ENCODE data around the gene NRCAM. TPM values are rescaled to one million over a fixed set of nuclear protein-coding genes. Genes with fewer than 3 reads are reported as not detected.

Gene NRCAM
- total and polyA plus RNA-seq, 2 of the 8 experiments (the other 6 are each of a cell fraction or from before 2014, with no cell fraction given): 2.7 to 3.8 TPM

DNA sequence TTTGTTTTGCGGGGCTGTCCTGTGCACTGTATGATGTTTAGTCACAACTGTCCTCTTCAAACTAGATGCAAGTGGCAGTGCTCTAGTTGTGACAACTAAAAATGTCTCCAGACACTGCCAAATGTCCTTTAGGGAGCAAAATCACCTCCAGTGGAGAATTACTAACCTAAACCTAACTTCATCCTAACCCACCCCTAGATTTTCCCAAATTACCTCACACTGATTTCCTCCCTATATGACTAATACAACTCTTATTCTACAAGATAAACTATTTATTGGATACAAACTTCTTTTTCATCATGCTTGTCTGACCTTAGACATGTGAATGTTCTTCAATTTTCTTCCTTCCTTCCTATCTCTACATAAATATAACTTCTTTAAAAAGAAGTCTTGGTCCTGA, 43.3 kb upstream of the NRCAM start:
- ChIA-PET CTCF (ENCODE audit: partially characterized antibody) (interaction anchor here (1.2 to 3.8 kb wide), 4 partner anchors 12 to 116 kb away, joined by 3 to 26 read pairs (median 4); no protein-coding TSS in a partner anchor), POLR2A (ENCODE audit: partially characterized antibody) (no interaction called here)
- H3K9me3 ChIP-seq (ENCODE audit: insufficient read depth in 2 of 2, low read depth in 1 of 2, low read length in 1 of 2): no peaks in the 10 kb centered on the region
- no peak overlapping the region for H3K18ac ChIP-seq (ENCODE audit: extremely low read depth, low read length)
- H3K4me2 ChIP-seq (ENCODE audit: insufficient read depth in 1 of 2, low read depth in 2 of 2, low read length in 2 of 2): no peak overlapping the region
- no peaks in the 10 kb centered on the region for H3K79me1 ChIP-seq (ENCODE audit: low read depth, low read length)
- TF ChIP-seq YY1 (IDR thresholded peaks at IDR 0.05; ENCODE audit: low read depth, low read length) (no peak), CEBPB (IDR thresholded peaks at IDR 0.05; ENCODE audit: low read depth, low read length) (no peak), RNF2 (IDR thresholded peaks at IDR 0.05; ENCODE audit: borderline replicate concordance, low read depth, low read length, missing control alignments, poor library complexity, severe bottlenecking) (no peak), POU5F1 (IDR thresholded peaks at IDR 0.05; ENCODE audit: low read depth, low read length) (no peak), RBBP5 (IDR thresholded peaks at IDR 0.05; ENCODE audit: borderline replicate concordance, low read depth, low read length) (no peak), RAD21 (IDR thresholded peaks at IDR 0.05 in 1 of 2, conservative IDR thresholded peaks at IDR 0.05 in 1 of 2; ENCODE audit: low read depth in 2 of 2, low read length in 2 of 2) (no peak), HDAC2 (IDR thresholded peaks at IDR 0.05; ENCODE audit: borderline replicate concordance in 1 of 2, low read depth in 2 of 2, low read length in 2 of 2) (no peak), SP4 (IDR thresholded peaks at IDR 0.05; ENCODE audit: low read length) (no peak), POLR2AphosphoS5 (IDR thresholded peaks at IDR 0.05; ENCODE audit: low read depth, low read length) (no peak)
- TF ChIP-seq, protein P1, sequence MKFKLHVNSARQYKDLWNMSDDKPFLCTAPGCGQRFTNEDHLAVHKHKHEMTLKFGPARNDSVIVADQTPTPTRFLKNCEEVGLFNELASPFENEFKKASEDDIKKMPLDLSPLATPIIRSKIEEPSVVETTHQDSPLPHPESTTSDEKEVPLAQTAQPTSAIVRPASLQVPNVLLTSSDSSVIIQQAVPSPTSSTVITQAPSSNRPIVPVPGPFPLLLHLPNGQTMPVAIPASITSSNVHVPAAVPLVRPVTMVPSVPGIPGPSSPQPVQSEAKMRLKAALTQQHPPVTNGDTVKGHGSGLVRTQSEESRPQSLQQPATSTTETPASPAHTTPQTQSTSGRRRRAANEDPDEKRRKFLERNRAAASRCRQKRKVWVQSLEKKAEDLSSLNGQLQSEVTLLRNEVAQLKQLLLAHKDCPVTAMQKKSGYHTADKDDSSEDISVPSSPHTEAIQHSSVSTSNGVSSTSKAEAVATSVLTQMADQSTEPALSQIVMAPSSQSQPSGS (IDR thresholded peaks at IDR 0.05; ENCODE audit: low read length): no peak
- peaks cover 0 to 11% (median 0%) of the 10 kb centered on the region in 4 experiments; a peak in 2 of 8 replicates for H3K36me3 ChIP-seq (ENCODE audit: control insufficient read depth in 2 of 4, insufficient read depth in 4 of 4, low read length in 3 of 4)
- no peak overlapping the region for H3K14ac ChIP-seq (ENCODE audit: insufficient read length)
- DNase-seq (ENCODE audit: low read depth in 1 of 2, low spot score in 2 of 2) (no peak), FAIRE-seq (no peak)
- H3K27me3 ChIP-seq (replicated peaks in 1 of 4; ENCODE audit: control insufficient read depth in 3 of 4, extremely low read depth in 1 of 4, insufficient read depth in 3 of 4, low read length in 3 of 4): no peaks in the 10 kb centered on the region
- no peak overlapping the region for H3K27ac ChIP-seq (ENCODE audit: low read depth, low read length)
- H4K5ac ChIP-seq (ENCODE audit: insufficient read length, low read depth, low read length): no peak overlapping the region
- H4K20me1 ChIP-seq (replicated peaks in 1 of 2; ENCODE audit: control insufficient read depth in 1 of 2, insufficient read depth in 2 of 2, low read length in 2 of 2): no peaks in the 10 kb centered on the region
- WGBS, 2 experiments (ENCODE audit: extremely low coverage in 1 of 2, insufficient coverage in 1 of 2, insufficient read length in 1 of 2, insufficient replicate concordance in 2 of 2, low coverage in 1 of 2, low lambda C conversion rate in 2 of 2, missing lambda C conversion rate in 1 of 2): 90% methylated on average over 1 of the region's 1 CpG; no CpG with 5 or more reads in 1 of the 2 experiments
- no peak overlapping the region for H4K8ac ChIP-seq (ENCODE audit: extremely low read depth, insufficient read depth, low read length)
- no peak overlapping the region for H4K91ac ChIP-seq (replicated peaks; ENCODE audit: insufficient read length, low read length)
- H3K4me1 ChIP-seq (replicated peaks in 1 of 4; ENCODE audit: control insufficient read depth in 3 of 4, insufficient read depth in 4 of 4, low read length in 3 of 4): no peaks in the 10 kb centered on the region
- no peaks in the 10 kb centered on the region for H3K23me2 ChIP-seq (ENCODE audit: low read depth, low read length)
- H2BK120ac ChIP-seq (replicated peaks; ENCODE audit: low read depth, low read length): no peak overlapping the region
- no peak overlapping the region for H2BK15ac ChIP-seq (ENCODE audit: low read length)
- no peak overlapping the region for H3K4ac ChIP-seq (replicated peaks; ENCODE audit: insufficient read length, low read depth, low read length)
- H2BK12ac ChIP-seq (ENCODE audit: low read depth, low read length): no peak overlapping the region
- H2BK20ac ChIP-seq (ENCODE audit: low read length): no peak overlapping the region
- no peak overlapping the region for H2AFZ ChIP-seq (ENCODE audit: low read length)
- H2AK5ac ChIP-seq (ENCODE audit: low read depth, low read length): no peak overlapping the region
- no peaks in the 10 kb centered on the region for H3K79me2 ChIP-seq (ENCODE audit: control insufficient read depth in 1 of 2, insufficient read depth in 2 of 2, low read length in 2 of 2)
- H3K9ac ChIP-seq (replicated peaks in 1 of 4; ENCODE audit: extremely low read depth in 1 of 4, low read depth in 3 of 4, low read length in 3 of 4): no peak overlapping the region
- H3K56ac ChIP-seq (replicated peaks; ENCODE audit: insufficient read length, low read depth, low read length): no peak overlapping the region
- no peak overlapping the region for H3K23ac ChIP-seq (ENCODE audit: insufficient read length)
- H3K4me3 ChIP-seq (ENCODE audit: extremely low read depth in 1 of 4, insufficient read depth in 2 of 4, low read depth in 3 of 4, low read length in 4 of 4): no peak overlapping the region
- H2BK5ac ChIP-seq (ENCODE audit: low read depth, low read length): no peak overlapping the region

Data from H1 (cell line).